Activated T-cell treated with anti-CD3 and anti-CD28 coated beads, Interleukin-2, amount 50 U/mL, for 1 hour (primary cell): ENCODE data around the gene DLX5.

ENCODE experiments used
- DNase-seq: peaks from one replicate; pipeline ENCODE4 v3.0.0-alpha.2; 2020

Gene DLX5

DNA sequence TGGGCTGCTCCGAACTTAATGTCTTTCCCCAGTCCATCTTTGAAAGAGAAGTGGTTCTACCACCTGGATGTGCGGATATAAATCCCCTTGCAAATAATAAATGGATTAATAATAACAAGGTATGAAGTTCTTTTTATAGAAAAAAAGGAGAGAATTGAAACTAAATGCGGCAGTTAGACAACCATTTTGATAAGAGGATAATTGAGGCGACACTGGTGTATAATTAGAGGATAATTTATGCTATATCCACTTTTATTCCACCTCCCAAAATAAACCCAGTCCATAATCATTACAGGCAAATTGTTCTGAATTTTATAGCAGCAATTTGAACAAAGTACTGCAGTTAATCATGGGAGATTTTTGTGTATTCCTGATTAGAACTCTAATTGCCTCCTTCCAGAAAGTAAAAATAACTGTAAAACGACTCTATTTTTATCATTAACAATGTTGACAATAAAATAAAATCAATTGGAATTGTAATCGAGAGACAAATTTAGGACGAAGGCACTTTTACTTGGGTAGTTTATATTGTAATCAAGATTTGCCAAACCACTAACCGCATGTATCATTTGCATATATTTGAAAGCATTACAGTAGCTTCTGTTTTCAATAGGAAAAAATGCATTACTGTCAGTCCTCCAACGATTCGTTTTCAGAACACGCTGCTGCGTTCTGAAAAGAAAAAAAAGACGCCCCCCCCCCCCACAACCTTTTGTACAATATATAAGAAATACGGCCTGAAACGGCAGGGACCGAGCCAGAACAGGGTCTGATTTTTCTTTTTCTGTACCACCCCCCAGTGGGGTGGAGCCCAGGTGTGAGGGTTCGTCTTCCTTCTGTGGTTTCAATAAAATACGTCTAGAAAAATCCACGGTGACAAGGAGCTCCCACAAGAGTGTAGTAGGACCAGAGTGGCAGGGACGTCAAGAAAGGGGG, 20.1 kb downstream of the DLX5 start:
- DNase-seq: no peak

DNA sequence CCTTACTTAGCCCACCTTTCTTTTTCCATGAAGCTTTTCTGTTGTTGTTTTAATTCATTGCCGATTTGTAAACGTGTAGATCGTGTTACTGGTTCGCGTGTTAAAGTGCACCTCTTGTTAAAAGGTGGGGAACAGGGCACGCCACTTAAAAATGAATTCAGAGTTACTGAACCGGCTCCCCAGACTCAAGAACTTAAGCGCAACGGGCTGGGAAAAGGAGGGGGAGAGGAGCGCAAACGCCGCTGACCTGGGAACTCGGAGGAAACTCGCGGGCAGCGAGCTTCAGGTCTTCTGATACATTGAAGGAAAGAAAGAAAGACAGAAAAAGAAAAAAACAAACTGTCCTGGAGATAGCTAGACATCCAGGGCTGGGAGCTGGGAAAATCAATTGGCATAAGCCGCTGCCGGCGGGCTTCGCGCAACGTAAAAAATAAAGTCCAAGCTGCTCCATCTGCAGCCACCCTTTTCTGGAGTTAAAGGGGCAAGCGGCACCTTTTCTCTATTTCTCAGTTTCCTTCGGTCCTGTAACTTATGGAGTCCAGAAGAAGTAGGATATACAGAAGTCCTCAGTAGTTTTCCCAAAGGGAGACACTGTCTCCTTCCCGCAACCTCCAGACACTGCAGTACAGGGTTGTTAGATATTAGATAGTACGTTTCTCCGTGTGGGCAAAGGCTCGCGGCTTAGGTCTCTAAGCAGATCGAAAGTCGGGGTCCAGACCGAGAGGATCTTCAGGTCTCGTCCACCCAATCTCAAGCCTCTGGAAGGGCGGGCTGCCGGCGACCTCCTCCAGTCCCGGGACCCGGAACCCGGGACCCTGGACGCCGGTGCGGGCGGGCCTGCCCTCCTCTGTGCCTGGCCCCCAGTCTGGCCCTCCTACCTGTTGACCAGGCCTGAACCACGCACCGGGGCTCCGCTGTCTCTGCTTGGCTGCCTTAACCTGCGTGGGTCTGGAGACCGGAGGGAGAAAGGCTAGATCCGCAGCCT, 21.1 kb downstream of the DLX5 start:
- no peak for DNase-seq

DNA sequence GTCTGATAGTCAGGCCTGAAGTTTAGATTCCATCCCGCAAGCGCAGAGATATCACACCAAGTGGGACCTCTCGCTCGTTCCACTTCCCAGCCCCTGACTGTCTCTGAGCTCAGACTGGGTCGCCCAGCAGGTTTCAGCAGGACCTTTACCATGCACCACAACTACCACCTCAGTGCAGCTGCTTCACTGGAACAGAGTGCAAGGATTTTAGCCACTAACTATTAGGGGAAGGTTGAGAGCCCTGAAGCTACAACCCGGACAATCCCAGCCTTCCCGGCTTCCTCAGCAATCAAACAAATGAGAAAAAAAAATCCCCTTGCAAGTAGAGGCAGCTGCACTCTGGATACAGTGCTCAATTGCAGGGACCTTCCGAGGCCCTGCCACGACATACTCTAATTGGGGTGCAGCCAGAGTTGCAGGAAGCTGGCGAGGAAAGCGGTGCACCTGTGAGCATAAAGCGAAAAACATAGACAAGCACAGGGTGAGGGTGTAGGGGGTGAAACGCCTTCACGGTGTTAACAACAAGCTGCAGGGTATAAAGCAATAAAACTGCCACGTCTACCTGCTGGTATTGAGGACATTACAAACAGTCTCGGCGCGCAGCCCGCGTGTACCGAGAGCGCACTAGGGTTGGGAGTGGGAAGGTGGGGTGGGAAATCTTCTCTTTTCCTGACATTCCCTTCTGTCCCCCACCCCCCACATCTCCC, 21.9 kb downstream of the DLX5 start:
- no peak for DNase-seq

DNA sequence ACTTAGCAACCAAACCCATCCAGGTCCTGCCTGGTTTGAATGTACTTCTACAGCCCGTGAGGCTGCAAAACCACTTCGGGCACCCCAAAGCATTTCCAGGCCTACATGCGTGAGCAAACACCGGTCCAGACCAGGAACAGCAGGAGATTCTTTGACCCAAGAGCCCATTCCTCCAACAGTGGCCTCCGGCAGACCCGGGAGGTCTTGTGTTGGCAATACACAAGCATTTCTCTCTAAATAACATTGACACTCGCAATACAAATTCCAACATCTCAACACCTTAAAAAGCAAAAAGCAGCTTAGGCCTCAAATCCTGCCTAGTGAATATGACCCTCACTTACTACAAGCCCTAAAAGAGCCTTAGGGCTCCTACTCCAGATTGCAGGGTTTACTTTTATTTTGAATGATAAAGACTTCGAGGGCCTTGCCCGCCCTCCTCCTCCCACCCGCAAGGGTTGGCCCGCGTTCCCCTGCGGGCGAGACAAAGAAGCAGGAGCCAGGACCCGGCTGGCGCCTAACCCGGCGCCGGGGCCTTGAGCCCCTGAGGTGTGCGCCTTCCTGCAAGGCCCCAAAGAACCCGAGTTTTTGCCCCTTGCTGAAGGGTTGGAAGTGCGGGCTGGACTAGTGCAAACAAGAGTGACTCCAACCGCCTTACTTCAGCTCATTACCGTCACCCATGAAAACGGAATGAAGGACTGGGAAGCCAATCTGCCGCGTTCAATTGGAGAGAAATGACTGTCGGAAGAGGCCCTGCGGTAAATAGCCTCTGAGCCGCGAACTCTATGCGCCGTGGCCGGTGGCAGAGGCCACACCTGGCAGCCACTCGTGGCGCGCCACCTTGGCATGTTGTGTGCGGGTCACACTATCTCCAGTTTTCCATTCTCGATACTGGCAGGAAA, 22.7 kb downstream of the DLX5 start:
- DNase-seq: no peak

DNA sequence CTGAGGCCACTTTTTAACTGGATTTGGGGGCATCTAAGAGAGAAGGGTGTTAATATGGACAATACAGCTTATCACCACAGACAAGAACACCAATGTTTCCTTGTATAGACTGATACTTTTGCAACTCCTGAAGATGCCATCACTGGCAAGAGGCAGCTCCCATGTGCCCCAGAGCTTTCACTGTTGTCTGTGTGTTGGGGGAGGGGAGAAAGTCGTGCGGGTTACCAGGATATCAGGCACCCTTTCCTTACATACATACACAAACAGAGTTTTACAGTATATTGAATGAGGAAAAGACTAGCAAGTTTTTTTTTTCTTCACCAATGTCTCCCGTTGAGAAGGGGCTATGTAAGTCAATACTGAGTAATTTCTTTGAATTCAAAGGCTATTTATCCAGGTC, 23.4 kb downstream of the DLX5 start:
- DNase-seq: no peak

DNA sequence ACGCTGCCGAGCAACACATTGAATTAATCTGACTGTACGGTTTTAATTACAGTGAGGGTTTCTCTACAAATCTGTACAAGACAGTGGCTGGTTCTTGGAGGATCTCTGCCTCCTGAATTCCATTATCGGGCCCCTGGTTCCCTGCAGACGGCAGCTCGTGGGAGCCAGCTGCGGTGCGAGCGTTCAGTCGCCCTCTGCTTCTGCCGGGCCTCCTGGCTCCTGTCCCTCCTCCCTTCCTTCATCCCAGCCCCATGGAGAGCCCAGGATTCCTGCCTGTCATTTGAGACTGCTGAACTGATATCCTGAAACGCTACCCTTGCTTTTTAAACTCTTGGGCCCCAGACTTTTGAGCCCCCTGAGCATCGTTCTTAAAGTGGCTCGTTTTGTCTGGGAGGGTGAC, 25.9 kb downstream of the DLX5 start:
- no peak for DNase-seq

DNA sequence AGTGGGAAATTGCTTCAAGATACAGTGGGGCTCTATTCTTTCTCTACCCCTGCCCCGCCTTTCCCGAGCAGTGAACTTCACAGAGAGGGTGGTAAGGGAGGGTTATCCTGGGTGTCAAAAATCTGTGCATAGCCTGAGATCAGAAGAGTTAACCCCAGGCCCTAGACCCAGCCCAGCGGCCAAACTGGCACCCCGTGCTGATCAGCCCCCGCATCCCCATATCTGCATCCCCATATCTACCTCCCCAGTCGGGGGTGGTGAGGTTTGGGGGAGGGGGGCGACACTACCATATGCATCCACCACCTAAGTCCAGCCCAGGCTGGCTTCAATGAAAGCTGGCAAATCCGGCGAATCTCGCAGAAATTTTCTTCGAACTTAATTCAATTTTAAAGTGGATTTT, 26.3 kb downstream of the DLX5 start:
- no peak for DNase-seq

DNA sequence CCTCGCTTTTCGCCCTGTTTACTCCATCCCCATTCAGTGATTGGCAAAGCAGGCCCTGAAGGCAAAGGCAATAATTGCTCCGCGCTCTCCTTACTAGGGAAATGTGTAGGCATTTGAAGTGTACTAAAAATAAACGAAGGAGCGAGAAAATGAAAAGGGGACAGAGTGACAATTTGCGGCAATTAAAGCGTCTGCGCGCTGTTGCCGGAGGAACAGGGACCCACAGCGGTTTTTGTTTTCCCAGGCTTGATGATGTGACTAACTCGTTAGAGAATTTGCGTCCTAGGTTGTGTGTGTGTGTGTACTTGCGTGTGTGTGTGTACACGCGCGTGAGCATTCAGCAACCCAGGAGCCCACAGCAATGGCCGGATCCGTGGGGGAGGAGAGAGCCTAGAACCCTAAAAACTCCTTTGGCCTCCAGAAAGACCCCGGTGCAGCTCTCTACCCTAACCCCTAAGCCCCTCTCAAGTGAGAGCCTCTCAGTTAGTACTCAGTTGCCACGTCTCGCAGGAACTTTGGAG, 27.1 kb downstream of the DLX5 start:
- DNase-seq: no peak

DNA sequence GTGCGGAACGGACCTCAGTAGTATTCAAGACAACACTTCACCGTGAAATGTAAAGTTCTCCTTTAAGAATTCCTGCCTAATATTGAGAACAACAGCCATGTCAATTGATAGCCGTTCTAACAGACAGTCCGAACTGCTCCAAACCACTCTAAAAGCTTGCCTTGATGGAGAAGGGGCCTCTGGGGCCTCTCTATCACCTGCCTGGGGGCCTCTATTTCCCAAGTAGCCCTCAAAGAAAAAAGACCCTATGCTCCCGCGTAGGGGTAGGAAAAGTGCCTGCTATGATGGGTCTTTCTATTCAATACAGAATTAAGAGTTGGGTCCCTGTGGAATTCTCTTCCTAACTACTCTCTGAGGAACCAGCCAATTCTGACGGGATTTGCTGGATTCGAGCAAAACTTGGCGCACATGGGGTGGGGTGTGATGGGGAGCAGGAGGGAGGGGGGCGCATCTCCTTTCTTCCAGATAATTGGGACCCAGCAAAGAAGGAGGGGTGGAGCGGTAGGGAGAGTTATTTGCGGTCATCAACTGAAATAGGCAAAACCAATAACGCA, 27.6 kb downstream of the DLX5 start:
- no peak for DNase-seq

DNA sequence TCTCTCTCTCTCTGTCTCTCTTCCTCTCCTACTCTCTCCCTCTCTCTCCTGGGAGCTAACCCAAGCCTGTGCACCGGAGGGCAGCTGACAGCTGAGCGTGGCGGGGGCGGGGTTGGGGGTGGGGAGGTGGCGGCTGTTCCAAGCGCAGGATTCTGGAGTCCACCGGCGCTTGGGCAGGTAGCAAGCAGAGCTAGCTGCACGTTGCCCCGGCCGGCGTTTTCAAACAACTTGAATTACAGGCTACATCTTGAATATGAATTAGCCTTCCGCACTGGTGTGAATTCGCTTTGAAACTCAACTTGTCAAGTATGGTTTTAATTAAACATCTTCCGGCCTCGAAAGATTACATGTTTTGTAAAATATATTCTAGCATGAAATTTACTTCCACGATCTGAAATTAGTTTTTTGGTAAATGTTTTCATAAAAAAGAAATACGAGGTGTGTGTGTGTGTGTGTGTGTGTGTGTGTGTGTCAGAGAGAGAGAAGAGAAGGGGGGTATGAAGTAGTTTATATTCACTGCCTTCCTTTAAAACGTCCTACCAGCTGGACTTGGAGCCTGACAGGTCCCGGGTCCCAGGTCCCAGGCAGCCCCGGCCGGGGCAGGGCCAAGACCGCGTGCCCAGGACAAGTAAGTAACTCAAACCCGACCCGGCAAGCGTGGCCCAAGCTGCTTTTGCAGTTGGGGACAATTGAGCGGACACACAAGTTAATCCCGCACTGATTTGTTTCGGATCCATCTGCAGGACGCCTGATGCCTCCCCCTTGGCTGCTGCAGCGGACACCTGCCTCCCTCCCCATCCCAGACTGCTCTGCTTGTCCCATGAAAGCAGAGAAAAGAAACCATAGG, 28.3 kb downstream of the DLX5 start:
- no peak for DNase-seq

DNA sequence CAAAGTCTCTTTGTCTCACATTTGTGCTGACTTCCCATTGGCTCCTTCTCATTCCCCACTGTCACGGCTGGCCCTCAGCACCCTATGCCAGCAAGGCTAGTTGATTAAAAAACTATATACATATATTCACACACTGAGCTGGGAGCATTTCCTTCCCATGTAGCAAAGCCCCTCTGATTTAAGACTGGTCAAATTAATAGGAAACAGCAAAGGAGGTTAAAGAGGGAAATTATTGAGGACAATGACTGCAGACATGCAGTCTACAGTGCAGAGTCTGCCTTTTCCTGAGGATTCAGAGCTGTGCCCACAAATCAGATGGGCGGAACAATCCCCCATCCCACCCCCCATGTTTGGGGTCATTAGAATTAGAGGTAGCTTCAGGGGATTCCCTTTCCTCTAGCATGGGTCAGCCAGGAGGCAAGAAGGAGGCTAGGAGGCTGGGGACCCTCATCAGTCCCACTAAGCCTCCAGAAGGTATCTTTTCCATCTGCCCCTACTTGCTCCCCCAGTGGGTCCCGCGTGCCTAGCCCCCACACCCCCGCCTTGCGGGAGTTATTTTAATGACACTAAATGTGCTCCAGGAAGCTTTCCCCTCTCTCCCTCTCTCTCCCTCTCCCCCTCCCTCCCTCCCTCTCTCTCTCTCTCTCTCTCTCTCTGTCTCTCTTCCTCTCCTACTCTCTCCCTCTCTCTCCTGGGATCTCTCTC, 29.1 kb downstream of the DLX5 start:
- no peak for DNase-seq

DNA sequence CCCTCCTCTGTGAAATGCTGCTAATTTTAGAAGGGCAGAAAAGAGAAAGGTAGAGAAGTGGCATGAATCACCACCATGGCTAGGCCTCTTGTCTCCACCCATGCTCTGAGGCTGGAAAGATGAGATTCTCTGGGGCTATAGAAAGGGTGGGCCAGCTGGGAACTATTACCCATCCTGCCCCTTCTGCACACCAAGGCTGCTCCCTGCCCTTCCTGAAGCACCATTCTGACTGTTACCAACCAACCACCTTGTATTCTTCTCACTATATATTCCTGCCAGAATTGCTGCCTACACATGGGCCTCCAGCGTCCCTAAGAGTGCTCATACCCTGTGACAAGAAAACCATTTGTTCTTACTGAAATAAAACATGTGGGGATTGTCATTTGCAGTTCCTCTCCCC, 30.7 kb downstream of the DLX5 start:
- DNase-seq: no peak

DNA sequence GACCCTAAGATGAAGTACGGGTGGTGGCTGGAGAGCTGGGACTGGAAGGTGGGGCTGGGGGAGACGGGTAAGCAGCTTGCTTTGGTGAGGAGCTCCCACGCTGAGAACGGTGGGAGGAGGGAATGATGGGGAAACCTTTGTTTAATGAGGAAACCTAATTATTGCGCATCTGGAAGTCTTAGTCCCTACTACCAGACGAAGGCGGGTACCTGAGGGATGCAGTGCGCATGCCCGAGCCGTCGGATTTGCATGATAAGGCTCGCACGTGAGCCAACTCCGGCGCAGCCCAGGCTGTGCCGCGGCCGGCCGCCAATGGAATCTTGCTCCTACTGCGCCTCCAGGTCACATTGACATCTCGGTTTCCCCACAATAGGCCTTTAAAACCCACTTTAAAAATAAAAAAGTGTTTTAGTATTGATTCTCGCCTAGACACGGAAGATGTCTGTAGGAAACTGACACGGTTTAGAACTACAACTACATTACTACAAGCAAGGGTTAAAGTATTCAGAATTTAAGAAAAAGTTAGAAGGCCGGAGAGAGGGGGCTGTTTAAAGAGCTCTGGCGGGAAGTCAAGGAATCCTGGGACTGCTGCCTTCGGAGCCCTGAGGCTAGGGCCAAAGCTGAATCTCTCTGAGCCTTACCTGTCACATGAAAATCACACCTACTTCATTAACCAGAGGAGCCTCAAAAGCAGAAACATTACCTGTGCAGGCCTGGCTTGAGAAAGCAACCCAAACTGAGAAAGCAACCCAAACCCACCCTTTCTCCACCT, 31.4 kb downstream of the DLX5 start:
- DNase-seq: no peak

DNA sequence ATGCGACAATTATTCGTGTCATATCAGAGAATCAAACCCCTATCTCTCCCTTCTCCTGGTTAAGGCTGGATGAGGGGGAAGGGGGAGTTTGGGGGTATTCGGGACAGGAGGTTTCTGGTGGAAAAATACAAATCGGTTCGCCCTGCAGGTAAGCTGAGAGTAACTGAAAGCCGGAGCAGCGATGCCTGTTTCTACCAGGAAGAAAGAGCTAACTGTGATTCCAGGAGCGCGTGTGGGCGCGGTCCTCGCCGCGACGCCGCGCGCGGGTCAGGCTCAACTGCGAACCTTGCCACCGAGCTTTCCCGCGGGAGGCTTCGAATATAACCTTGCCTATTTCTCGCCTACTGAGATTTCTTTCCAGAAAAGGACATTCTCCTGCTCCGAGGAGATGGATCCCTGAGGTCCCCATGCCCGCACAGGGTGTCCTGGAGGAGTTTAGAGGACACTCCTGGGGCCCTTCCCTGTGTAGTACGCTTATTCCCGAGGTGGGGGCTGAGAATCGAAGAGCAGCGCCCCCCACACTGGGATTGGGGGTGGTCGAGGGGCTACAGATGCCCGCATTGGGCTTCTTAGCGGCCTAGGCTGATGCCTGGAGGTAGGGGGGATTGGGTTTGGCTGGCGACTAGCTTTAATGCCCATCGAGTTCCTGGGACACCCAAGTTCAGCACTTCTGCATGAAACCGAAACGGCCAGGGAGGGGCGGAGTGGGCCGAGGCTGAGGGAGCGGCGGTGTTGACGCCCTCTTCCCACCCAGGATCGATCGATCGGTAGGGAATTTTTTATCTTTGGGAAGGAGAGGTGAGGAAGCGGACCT, 32.2 kb downstream of the DLX5 start:
- DNase-seq: no peak

DNA sequence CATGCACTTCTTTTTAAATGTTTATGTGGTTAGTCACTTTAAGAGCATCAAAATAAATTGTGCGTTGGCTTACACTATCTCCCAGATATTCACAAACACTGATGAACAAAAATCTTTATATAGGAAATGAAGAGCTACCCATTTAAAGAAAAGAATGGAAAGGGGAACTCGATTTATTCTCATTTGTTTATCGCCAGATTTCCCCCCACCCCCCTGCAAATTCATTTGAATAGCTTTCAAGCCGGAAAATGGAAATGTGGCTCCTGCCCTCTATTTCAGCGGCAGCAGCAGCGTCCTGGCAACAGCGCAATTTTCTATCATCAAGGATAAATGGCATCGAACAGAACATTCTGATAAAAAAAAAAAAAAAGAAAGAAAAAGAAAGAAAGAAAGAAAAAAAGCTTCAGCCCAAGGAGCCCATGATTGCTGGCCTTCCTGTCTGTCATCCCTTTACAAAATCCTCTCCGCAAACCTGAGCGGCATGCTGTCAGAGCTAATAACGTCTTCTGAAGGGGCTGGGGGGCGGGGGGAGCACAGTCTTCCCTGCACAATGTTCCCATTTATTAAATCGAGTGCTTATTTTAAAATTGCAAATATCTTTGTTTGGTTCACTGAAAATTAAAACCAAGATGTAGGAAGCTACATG, 33.0 kb downstream of the DLX5 start:
- no peak for DNase-seq

DNA sequence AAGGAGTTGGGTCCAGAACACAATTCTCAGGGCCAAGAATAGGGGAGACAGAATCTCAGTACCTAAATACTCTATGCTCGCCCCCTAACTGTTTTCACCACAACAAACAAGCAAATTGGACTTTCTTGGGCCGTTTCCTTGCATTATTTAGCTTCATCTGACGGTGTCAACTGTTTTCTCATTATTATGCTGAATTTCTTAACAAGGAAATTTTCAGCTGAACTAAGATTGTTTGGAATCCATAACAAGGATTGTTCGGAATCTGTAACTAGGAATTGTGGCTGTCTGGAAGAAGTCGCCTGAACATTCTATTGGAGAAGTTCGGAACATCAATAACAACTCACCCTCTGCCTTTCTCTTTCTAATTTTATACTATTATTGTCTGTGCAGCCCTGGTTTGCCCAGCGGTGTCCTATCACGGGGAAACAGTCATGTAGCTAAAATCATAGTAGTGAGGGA, 34.7 kb downstream of the DLX5 start:
- DNase-seq: no peak

DNA sequence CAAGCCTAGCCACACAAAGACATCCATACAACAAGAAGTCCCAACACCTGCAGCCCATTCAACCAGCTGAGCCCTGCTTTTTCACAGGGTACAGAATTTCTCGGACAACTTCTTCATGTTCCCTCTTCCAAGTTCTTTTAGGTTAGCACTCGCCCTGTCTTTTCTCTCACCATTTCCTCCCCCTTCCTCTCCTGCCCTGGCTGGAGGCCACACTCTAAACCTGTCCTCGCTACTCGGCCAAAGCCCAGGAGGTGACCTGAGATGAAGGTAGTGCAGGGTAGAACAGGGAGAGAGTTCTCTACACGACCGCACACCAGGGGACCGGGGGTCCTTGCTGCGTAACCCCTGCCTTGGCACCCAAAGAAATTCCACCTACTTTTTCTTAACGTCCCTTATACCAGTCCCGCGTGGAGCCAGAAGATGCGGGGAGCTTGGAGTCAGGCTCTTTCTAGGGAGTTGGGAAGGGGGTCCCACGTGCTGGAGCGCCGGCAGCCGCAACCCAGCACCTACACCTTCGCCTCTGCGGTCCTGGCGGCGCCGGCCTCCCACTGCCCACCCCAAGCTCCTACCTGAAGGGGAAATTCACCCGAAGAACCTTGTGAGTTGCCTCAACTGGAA, 35.3 kb downstream of the DLX5 start:
- no peak for DNase-seq
